Measurements from ENCODE around the gene ZBTB17.

DNA sequence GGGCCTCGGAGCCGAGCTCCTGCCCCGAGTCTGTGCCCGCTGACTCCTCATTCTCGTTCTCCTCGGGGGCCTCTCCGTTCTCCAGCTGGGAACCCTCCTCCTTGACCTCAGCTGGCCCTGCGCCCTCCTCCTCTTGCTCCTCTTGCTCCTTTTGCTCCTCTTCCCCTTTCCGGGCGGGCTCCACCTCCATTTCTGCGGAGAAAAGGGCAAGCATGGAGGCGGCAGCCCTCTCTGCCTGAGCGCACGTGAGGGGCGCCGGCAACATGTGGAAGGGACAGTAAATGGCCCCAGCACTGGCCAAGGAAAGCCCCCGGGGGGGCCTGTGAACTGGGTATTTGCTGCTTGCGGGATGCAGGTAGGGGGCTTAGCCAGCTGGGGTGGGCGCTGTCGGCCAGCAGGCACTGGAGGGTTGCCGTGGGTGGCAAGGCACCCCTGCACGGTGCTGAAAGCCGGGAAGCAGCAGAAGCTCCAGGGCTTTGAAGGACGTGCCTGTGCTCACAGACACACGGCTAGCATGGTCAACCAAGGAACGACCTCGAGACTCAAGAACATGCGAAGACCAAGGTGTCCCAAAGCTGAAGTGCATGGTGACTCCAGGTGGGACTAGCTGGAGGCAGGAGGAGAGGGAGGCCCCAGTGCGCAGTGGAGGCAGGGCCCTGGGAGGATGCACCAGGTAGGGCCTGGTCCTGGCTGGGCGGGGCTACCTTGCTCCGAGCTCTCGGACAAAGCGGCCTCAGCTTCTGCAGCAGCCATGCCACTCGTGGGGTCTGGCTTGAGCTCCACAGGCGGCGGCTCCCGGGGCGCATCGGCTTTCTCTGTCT lies 30.7 kb downstream of the ZBTB17 start:
- no peak for TF ChIP-seq POLR2A (IDR thresholded peaks at IDR 0.05; ENCODE audit: low read depth, low read length)
- no peak for TF ChIP-seq TAF1 (IDR thresholded peaks at IDR 0.05; ENCODE audit: low read depth, low read length)
- TF ChIP-seq POLR2AphosphoS5 (IDR thresholded peaks at IDR 0.05; ENCODE audit: low read depth, low read length): no peak
- TF ChIP-seq SPI1 (IDR thresholded peaks at IDR 0.05; ENCODE audit: low read depth, low read length): no peak
- no peak for TF ChIP-seq POU2F2 (IDR thresholded peaks at IDR 0.05; ENCODE audit: low read depth, low read length)
- no peak for TF ChIP-seq PAX5 (IDR thresholded peaks at IDR 0.05; ENCODE audit: insufficient read depth, low read length, severe bottlenecking)
